HepG2 (cell line): Measurements from ENCODE around the gene PXMP4. TPM values are rescaled to one million over a fixed set of nuclear protein-coding genes. Genes with fewer than 3 reads are reported as not detected.
A peak's percentile ranks its signal among the peaks of the same experiment; 100 is the strongest.

ENCODE experiments used
- ATF7-NPFF ChIP-seq: sonication (generic); formaldehyde crosslinking; IDR thresholded peaks from 2 replicates; pipeline ENCODE4 v1.8.1; 2023; ENCODE audit warnings: mild to moderate bottlenecking, low read depth, missing genetic modification reagents, moderate library complexity
- CHD4 ChIP-seq: fragments of 200-600 bp; sonication (generic); IDR thresholded peaks from 2 replicates; pipeline ENCODE4 v1.7.0; 2017; ENCODE audit warnings: mild to moderate bottlenecking, low read length, borderline replicate concordance
- CREB1 ChIP-seq, 2 experiments: fragments of 450-650 bp in 1 of 2; IDR thresholded peaks; 2 replicates each; pipeline ENCODE4 v1.6.1; 2016 to 2017; ENCODE audit warnings: control low read depth in 1 of 2, mild to moderate bottlenecking in 1 of 2, missing compliant biosample characterization in 1 of 2, missing genetic modification characterization in 1 of 2
- GZF1 ChIP-seq: sonication (generic); formaldehyde crosslinking; IDR thresholded peaks from 2 replicates; pipeline ENCODE4 v1.5.1; 2020; ENCODE audit warnings: mild to moderate bottlenecking, missing genetic modification reagents
- HDAC6 ChIP-seq: fragments of 200-600 bp; sonication (generic); IDR thresholded peaks from 2 replicates; pipeline ENCODE4 v1.7.0; 2017; ENCODE audit warnings: mild to moderate bottlenecking, antibody characterized with exemption, low read length, low read depth
- ISL2 ChIP-seq: sonication (generic); formaldehyde crosslinking; IDR thresholded peaks from 2 replicates; pipeline ENCODE4 v1.5.0; 2020; ENCODE audit warnings: missing genetic modification reagents
- JUND ChIP-seq: sonication (generic); formaldehyde crosslinking; IDR thresholded peaks from 2 replicates; pipeline ENCODE4 v1.8.0; 2022; ENCODE audit warnings: mild to moderate bottlenecking, missing genetic modification reagents
- KLF16 ChIP-seq, 2 experiments: sonication (generic) in 1 of 2; formaldehyde crosslinking in 1 of 2; IDR thresholded peaks; 2 replicates each; pipeline versions ENCODE4 v1.6.1 to v1.8.0; 2016 to 2023; ENCODE audit warnings: missing genetic modification reagents in 2 of 2, missing compliant biosample characterization in 1 of 2
- MED8 ChIP-seq: sonication (generic); formaldehyde crosslinking; IDR thresholded peaks from 2 replicates; pipeline ENCODE4 v1.8.1; 2023; ENCODE audit warnings: mild to moderate bottlenecking, missing genetic modification reagents; ENCODE audit not compliant: insufficient replicate concordance
- MYC ChIP-seq: sonication (generic); formaldehyde crosslinking; IDR thresholded peaks from 2 replicates; pipeline ENCODE4 v1.9.0; 2021; ENCODE audit warnings: missing genetic modification reagents, borderline replicate concordance
- NFIC ChIP-seq: IDR thresholded peaks from 2 replicates; pipeline ENCODE4 v1.6.1; 2012; ENCODE audit warnings: mild to moderate bottlenecking, low read length, inconsistent platforms
- PAX8 ChIP-seq: sonication (generic); formaldehyde crosslinking; IDR thresholded peaks from 2 replicates; pipeline ENCODE4 v1.8.0; 2022; ENCODE audit warnings: mild to moderate bottlenecking, missing genetic modification reagents, borderline replicate concordance
- RBFOX2 ChIP-seq: fragments of 200-400 bp; formaldehyde crosslinking; IDR thresholded peaks from 2 replicates; pipeline ENCODE4 v1.6.1; 2017; ENCODE audit warnings: low read depth, mild to moderate bottlenecking, low read length
- RXRA ChIP-seq: sonication (generic); formaldehyde crosslinking; IDR thresholded peaks from 2 replicates; pipeline ENCODE4 v1.5.1; 2020; ENCODE audit warnings: missing genetic modification reagents
- SCMH1 ChIP-seq: sonication (generic); formaldehyde crosslinking; IDR thresholded peaks from 2 replicates; pipeline ENCODE4 v1.9.0; 2021; ENCODE audit warnings: missing genetic modification reagents, mild to moderate bottlenecking, borderline replicate concordance
- TEAD2 ChIP-seq: sonication (generic); formaldehyde crosslinking; IDR thresholded peaks from 2 replicates; pipeline ENCODE4 v1.9.0; 2021; ENCODE audit warnings: missing genetic modification reagents
- ZNF121 ChIP-seq: sonication (generic); formaldehyde crosslinking; IDR thresholded peaks from 2 replicates; pipeline ENCODE4 v1.5.0; 2020; ENCODE audit warnings: mild to moderate bottlenecking, missing genetic modification reagents
- ZNF451 ChIP-seq: sonication (generic); formaldehyde crosslinking; IDR thresholded peaks from 2 replicates; pipeline ENCODE4 v1.5.0; 2020; ENCODE audit warnings: mild to moderate bottlenecking, missing genetic modification reagents
- ZNF589 ChIP-seq: sonication (generic); formaldehyde crosslinking; conservative IDR thresholded peaks from 2 replicates; pipeline ENCODE4 v1.8.0; 2022; ENCODE audit warnings: mild to moderate bottlenecking, moderate library complexity, missing genetic modification reagents
- ZNF605 ChIP-seq: sonication (generic); formaldehyde crosslinking; IDR thresholded peaks from 2 replicates; pipeline ENCODE4 v1.8.0; 2022; ENCODE audit warnings: mild to moderate bottlenecking, missing genetic modification reagents
- ZNF761 ChIP-seq: sonication (generic); formaldehyde crosslinking; conservative IDR thresholded peaks from 2 replicates; pipeline ENCODE4 v1.4.0; 2020; ENCODE audit warnings: mild to moderate bottlenecking, missing genetic modification reagents
- ZSCAN29 ChIP-seq: sonication (generic); formaldehyde crosslinking; conservative IDR thresholded peaks from 2 replicates; pipeline ENCODE4 v1.4.0; 2020; ENCODE audit warnings: mild to moderate bottlenecking, missing genetic modification reagents
- polyA plus RNA-seq, 8 experiments: library from polyadenylated mRNA; depleted of rRNA in 3 of 8; stranded (reverse) in 7 of 8; unstranded in 1 of 8; fragments of >200 nt; fragmentation: Illumina TruSeq in 4 of 8; extraction: Trizol in 4 of 8; gene quantifications; 2 replicates each; pipeline versions ENCODE4 v1.2.1 to v1.2.3, GENCODE V29; 2011 to 2016; ENCODE audit warnings: low read depth in 4 of 8, missing spikeins in 1 of 8, mixed read lengths in 1 of 8; ENCODE audit not compliant: insufficient read depth in 1 of 8
- total RNA-seq, 5 experiments: library from RNA; depleted of rRNA; stranded (reverse); fragments of >200 nt; fragmentation: Illumina TruSeq; extraction: Trizol; gene quantifications; 2 replicates each; pipeline ENCODE4 v1.2.3, GENCODE V29; 2016; ENCODE audit warnings: low read depth in 1 of 5
- TF ChIP-seq, protein P1 (sequence below): sonication (generic); formaldehyde crosslinking; IDR thresholded peaks from 2 replicates; pipeline ENCODE4 v1.8.0; 2022; ENCODE audit warnings: missing genetic modification reagents, mild to moderate bottlenecking, borderline replicate concordance
- TF ChIP-seq, protein P2 (sequence below): sonication (generic); formaldehyde crosslinking; IDR thresholded peaks from 2 replicates; pipeline ENCODE4 v1.4.0; 2020; ENCODE audit warnings: missing genetic modification reagents, borderline replicate concordance
- TF ChIP-seq, protein P3 (sequence below): IDR thresholded peaks from 2 replicates; pipeline ENCODE4 v1.6.1; 2016; ENCODE audit warnings: control low read depth
- TF ChIP-seq, protein P4 (sequence below): sonication (generic); formaldehyde crosslinking; IDR thresholded peaks from 2 replicates; pipeline ENCODE4 v1.5.1; 2020; ENCODE audit warnings: missing genetic modification reagents, mild to moderate bottlenecking, borderline replicate concordance

The PXMP4 gene
- total and polyA plus RNA-seq, 2 of the 13 experiments (the other 11 are each of a cell fraction or from before 2014, with no cell fraction given): not detected

DNA sequence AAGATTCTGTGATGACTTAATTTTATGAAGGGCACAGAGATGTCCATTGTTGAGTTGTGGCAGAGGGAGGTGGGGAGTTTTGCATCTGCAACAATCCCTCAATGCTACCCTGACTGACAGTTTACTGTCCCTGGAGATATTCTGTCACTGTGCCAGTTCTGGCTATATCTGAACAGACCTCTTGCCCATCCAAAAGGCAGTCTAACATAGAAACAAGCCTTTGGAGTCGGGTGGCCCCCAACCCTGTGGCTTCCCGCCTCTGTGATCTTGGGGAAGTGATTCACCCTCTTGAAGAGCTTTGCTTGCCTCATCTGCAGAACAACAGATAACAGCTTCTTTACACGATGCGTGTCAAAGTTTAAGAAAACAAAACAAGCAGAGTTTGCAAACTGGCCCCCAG, 30.1 kb downstream of the PXMP4 start (continued):
- TF ChIP-seq, protein P1, sequence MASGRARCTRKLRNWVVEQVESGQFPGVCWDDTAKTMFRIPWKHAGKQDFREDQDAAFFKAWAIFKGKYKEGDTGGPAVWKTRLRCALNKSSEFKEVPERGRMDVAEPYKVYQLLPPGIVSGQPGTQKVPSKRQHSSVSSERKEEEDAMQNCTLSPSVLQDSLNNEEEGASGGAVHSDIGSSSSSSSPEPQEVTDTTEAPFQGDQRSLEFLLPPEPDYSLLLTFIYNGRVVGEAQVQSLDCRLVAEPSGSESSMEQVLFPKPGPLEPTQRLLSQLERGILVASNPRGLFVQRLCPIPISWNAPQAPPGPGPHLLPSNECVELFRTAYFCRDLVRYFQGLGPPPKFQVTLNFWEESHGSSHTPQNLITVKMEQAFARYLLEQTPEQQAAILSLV (CRISPR knock-in tag): no peak
- TF ChIP-seq PAX8 (no peak), CREB1 (IDR thresholded peaks at IDR 0.05) (no peak), CREB1 (CRISPR knock-in tag; IDR thresholded peaks at IDR 0.05) (no peak), CHD4 (no peak), ZNF605 (CRISPR knock-in tag) (no peak), KLF16 (CRISPR knock-in tag; IDR thresholded peaks at IDR 0.05) (no peak), ZNF121 (CRISPR knock-in tag) (no peak), ZSCAN29 (no peak), NFIC (0 out of 2 replicates have a peak, but pooled peaks have one; percentile 58), SCMH1 (CRISPR knock-in tag) (no peak), RXRA (CRISPR knock-in tag) (peak; percentile 47; the same call in 1 of the 2 replicates), GZF1 (CRISPR knock-in tag) (no peak), ZNF589 (CRISPR knock-in tag) (no peak), MYC (CRISPR knock-in tag) (no peak), MED8 (CRISPR knock-in tag) (no peak), ZNF451 (CRISPR knock-in tag) (no peak), ISL2 (CRISPR knock-in tag) (no peak), ZNF761 (CRISPR knock-in tag) (no peak), HDAC6 (no peak), JUND (peak; percentile 60; the same call in 1 of the 2 replicates), ATF7-NPFF (CRISPR knock-in tag) (no peak), TEAD2 (CRISPR knock-in tag) (no peak), RBFOX2 (no peak)
- TF ChIP-seq, protein P2, sequence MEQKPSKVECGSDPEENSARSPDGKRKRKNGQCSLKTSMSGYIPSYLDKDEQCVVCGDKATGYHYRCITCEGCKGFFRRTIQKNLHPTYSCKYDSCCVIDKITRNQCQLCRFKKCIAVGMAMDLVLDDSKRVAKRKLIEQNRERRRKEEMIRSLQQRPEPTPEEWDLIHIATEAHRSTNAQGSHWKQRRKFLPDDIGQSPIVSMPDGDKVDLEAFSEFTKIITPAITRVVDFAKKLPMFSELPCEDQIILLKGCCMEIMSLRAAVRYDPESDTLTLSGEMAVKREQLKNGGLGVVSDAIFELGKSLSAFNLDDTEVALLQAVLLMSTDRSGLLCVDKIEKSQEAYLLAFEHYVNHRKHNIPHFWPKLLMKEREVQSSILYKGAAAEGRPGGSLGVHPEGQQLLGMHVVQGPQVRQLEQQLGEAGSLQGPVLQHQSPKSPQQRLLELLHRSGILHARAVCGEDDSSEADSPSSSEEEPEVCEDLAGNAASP: no peak
- TF ChIP-seq, protein P3, sequence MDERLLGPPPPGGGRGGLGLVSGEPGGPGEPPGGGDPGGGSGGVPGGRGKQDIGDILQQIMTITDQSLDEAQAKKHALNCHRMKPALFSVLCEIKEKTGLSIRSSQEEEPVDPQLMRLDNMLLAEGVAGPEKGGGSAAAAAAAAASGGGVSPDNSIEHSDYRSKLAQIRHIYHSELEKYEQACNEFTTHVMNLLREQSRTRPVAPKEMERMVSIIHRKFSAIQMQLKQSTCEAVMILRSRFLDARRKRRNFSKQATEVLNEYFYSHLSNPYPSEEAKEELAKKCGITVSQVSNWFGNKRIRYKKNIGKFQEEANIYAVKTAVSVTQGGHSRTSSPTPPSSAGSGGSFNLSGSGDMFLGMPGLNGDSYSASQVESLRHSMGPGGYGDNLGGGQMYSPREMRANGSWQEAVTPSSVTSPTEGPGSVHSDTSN (CRISPR knock-in tag): peak; percentile 35; the same call in 1 of the 2 replicates
- TF ChIP-seq, protein P4, sequence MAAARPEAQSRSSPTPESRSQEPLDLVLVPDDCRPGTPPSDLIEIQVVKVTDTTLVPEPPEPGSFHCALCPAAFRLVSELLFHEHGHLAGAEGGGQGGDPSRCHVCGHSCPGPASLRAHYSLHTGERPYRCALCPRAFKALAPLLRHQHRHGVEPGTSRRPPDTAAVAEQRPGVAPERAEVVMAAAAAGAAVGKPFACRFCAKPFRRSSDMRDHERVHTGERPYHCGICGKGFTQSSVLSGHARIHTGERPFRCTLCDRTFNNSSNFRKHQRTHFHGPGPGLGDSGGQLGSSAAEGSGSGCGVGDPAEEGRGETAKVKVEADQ (CRISPR knock-in tag): no peak
